MM.1S (cell line): Measurements from ENCODE around the gene SUMO4.

Source experiments
- DNase-seq: peaks from one replicate; pipeline ENCODE4 v3.0.0-alpha.2; 2015
- H2AFZ ChIP-seq: fragments of 300-600 bp; sonication (generic); 2 replicates; pipeline ENCODE4 v1.6.0; 2016; ENCODE audit warnings: antibody characterized with exemption, low read length
- H3F3A ChIP-seq: fragments of 300-600 bp; sonication (generic); 2 replicates; pipeline ENCODE4 v1.6.1; 2016; ENCODE audit warnings: mild to moderate bottlenecking, antibody characterized with exemption, low read length, moderate library complexity, mixed read lengths; ENCODE audit not compliant: insufficient read depth
- H3K27ac ChIP-seq: fragments of 300-600 bp; sonication (generic); 2 replicates; pipeline ENCODE4 v1.5.1; 2016; ENCODE audit warnings: mild to moderate bottlenecking, low read length
- H3K27me3 ChIP-seq: fragments of 300-600 bp; sonication (generic); replicated peaks from 2 replicates; pipeline ENCODE4 v1.6.0; 2016; ENCODE audit warnings: low read length; ENCODE audit not compliant: insufficient read depth
- H3K36me3 ChIP-seq: fragments of 300-600 bp; sonication (generic); replicated peaks from 2 replicates; pipeline ENCODE4 v1.6.1; 2016; ENCODE audit warnings: mild to moderate bottlenecking, low read length, mixed read lengths; ENCODE audit not compliant: insufficient read depth
- H3K4me1 ChIP-seq: fragments of 300-600 bp; sonication (generic); 2 replicates; pipeline ENCODE4 v1.6.1; 2016; ENCODE audit warnings: low read length, mixed read lengths
- H3K4me2 ChIP-seq: fragments of 300-600 bp; sonication (generic); 2 replicates; pipeline ENCODE4 v1.6.0; 2016; ENCODE audit warnings: low read depth, low read length
- H3K4me3 ChIP-seq: fragments of 300-600 bp; sonication (generic); 2 replicates; pipeline ENCODE4 v1.5.1; 2016; ENCODE audit warnings: low read length, mixed read lengths
- H3K79me2 ChIP-seq: fragments of 300-600 bp; sonication (generic); 2 replicates; pipeline ENCODE4 v1.6.1; 2016; ENCODE audit warnings: mixed run types, low read length, mixed read lengths
- H3K9ac ChIP-seq: fragments of 300-600 bp; sonication (generic); 2 replicates; pipeline ENCODE4 v1.6.1; 2016; ENCODE audit warnings: low read length, mixed read lengths
- H3K9me2 ChIP-seq: fragments of 300-600 bp; sonication (generic); replicated peaks from 2 replicates; pipeline ENCODE4 v1.6.1; 2016; ENCODE audit warnings: mild to moderate bottlenecking, low read length, mixed read lengths; ENCODE audit not compliant: insufficient read depth
- H3K9me3 ChIP-seq: fragments of 300-600 bp; sonication (generic); replicated peaks from 2 replicates; pipeline ENCODE4 v1.6.1; 2016; ENCODE audit warnings: mild to moderate bottlenecking, low read length, mixed read lengths; ENCODE audit not compliant: insufficient read depth
- H4K20me1 ChIP-seq: fragments of 300-600 bp; sonication (generic); 2 replicates; pipeline ENCODE4 v1.6.1; 2016; ENCODE audit warnings: mild to moderate bottlenecking, low read length, moderate library complexity, mixed read lengths; ENCODE audit not compliant: insufficient read depth
- CTCF ChIP-seq: fragments of 300-600 bp; sonication (generic); IDR thresholded peaks from 2 replicates; pipeline ENCODE4 v1.5.1; 2016; ENCODE audit warnings: antibody characterized with exemption, low read length, mixed read lengths
- EZH2 ChIP-seq: fragments of 300-600 bp; sonication (generic); optimal IDR thresholded peaks from 2 replicates; pipeline ENCODE3; 2017; ENCODE audit warnings: low read depth, mild to moderate bottlenecking, antibody characterized with exemption, low read length, mixed read lengths
- EZH2phosphoT487 ChIP-seq: fragments of 300-600 bp; sonication (generic); IDR thresholded peaks from 2 replicates; pipeline ENCODE4 v1.6.1; 2018; ENCODE audit warnings: antibody characterized with exemption, low read length

The SUMO4 gene

GRCh38 chr6:149392093-149392492 is 8.0 kb upstream of the SUMO4 start:
- H3K36me3 ChIP-seq: no peaks in the 10 kb centered on the region
- H3K9ac ChIP-seq: no peak overlapping the region
- no peaks in the 10 kb centered on the region for H3K79me2 ChIP-seq
- no peaks in the 10 kb centered on the region for H3K9me3 ChIP-seq
- no peaks in the 10 kb centered on the region for H3F3A ChIP-seq
- H3K27ac ChIP-seq: no peak overlapping the region
- no peaks in the 10 kb centered on the region for H3K9me2 ChIP-seq
- no peaks in the 10 kb centered on the region for H4K20me1 ChIP-seq
- DNase-seq: no peak
- no peak for TF ChIP-seq EZH2
- no peak for TF ChIP-seq EZH2phosphoT487
- TF ChIP-seq CTCF: no peak
- H2AFZ ChIP-seq: no peak overlapping the region
- no peak overlapping the region for H3K4me2 ChIP-seq
- no peaks in the 10 kb centered on the region for H3K4me1 ChIP-seq
- no peaks in the 10 kb centered on the region for H3K27me3 ChIP-seq
- H3K4me3 ChIP-seq: no peak overlapping the region

GRCh38 chr6:149392535-149392934 is 7.5 kb upstream of the SUMO4 start:
- no peaks in the 10 kb centered on the region for H3K4me1 ChIP-seq
- TF ChIP-seq CTCF (no peak), EZH2phosphoT487 (no peak), EZH2 (no peak)
- no peaks in the 10 kb centered on the region for H3K27me3 ChIP-seq
- no peak for DNase-seq
- H3K9ac ChIP-seq: no peak overlapping the region
- no peaks in the 10 kb centered on the region for H3K9me2 ChIP-seq
- H3F3A ChIP-seq: no peaks in the 10 kb centered on the region
- no peak overlapping the region for H3K27ac ChIP-seq
- H3K4me2 ChIP-seq: no peak overlapping the region
- H2AFZ ChIP-seq: no peak overlapping the region
- no peak overlapping the region for H3K4me3 ChIP-seq
- no peaks in the 10 kb centered on the region for H3K79me2 ChIP-seq
- no peaks in the 10 kb centered on the region for H4K20me1 ChIP-seq
- no peaks in the 10 kb centered on the region for H3K36me3 ChIP-seq
- no peaks in the 10 kb centered on the region for H3K9me3 ChIP-seq

DNA sequence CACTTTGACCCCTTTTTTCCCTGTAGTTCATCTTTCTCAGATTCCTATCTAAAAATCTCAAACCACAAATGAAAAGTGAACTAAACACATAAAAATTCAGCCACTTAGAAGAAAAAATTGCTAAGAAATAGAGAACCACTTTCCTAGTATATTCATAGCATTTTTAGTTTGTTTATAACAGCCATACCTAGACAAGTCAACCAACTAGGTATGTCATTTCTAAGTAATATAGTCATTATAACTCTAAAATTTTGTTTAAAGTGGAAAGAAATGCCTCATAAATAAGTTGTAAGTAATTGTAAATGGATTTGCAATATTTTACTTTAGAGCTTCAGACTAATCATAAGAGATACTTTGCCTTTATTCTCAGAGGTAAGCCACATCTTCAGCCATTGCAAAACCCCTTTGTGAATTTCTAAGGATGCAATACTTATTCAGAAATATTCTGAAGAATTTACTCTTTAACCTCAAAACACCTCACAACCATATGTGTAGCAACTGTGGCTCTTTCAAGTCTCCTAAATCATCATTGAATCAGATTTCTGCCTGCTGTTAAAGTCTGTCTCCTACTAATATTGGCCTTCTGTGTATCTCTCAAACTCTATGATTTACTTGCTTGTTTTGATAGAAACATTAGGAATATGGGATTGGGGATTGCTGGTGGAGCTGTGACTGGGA is 6.9 kb upstream of the SUMO4 start:
- Histone ChIP-seq H3K9ac (no peak overlapping the region), H3K79me2 (no peaks in the 10 kb centered on the region), H3K4me1 (no peaks in the 10 kb centered on the region), H3K27ac (no peak overlapping the region), H3K4me2 (no peak overlapping the region), H3K9me2 (no peaks in the 10 kb centered on the region), H2AFZ (no peak overlapping the region), H3K36me3 (no peaks in the 10 kb centered on the region), H3F3A (no peaks in the 10 kb centered on the region), H3K27me3 (no peaks in the 10 kb centered on the region), H3K9me3 (no peaks in the 10 kb centered on the region), H4K20me1 (no peaks in the 10 kb centered on the region), H3K4me3 (no peak overlapping the region)
- DNase-seq: no peak
- TF ChIP-seq EZH2 (no peak), EZH2phosphoT487 (no peak), CTCF (no peak)
